Endothelial cell of umbilical vein (primary cell): ENCODE measurements around the gene ARHGAP10. TPM values are rescaled to one million over a fixed set of nuclear protein-coding genes. Genes with fewer than 3 reads are reported as not detected.

Experiments used
- BruUV-seq: library from RNA; stranded (reverse); fragments of 400-500 nt; replicated peaks from 2 replicates; lab custom pipeline; 2021; lab: Mats Ljungman, UMichigan
- CTCF ChIA-PET: fragments of 300-600, 350-600 bp; sonication (Branson Sonifier 250); formaldehyde crosslinking; loops from one replicate; lab custom pipeline; 2021; ENCODE audit warnings: antibody characterized with exemption, inconsistent platforms; lab: Charles Lee
- POLR2A ChIA-PET: fragments of 300-600, 350-600 bp; sonication (Branson Sonifier 250); formaldehyde crosslinking; loops from one replicate; lab custom pipeline; 2021; ENCODE audit warnings: antibody characterized with exemption, inconsistent platforms; lab: Charles Lee
- DNase-seq: peaks from one replicate; pipeline ENCODE4 v3.0.0-alpha.2; 2011; ENCODE audit warnings: low read depth, low spot score
- FAIRE-seq: peaks from 2 replicates; lab custom pipeline; 2011; peaks lifted over from hg19 to GRCh38; lab: Jason Lieb, UNC
- H2AFZ ChIP-seq: 2 replicates; pipeline ENCODE4 v1.6.0; 2012; ENCODE audit warnings: low read depth, low read length, control low read depth, inconsistent platforms
- H3K27ac ChIP-seq: 2 replicates; pipeline ENCODE4 v1.5.1; 2011; ENCODE audit warnings: low read depth, mild to moderate bottlenecking, control low read depth, low read length, moderate library complexity; ENCODE audit not compliant: insufficient read depth
- H3K27me3 ChIP-seq, 2 experiments: 2 replicates each; pipeline versions ENCODE4 v1.6.0 to v1.6.1; 2011; ENCODE audit warnings: low read length in 2 of 2, mixed read lengths in 1 of 2; ENCODE audit not compliant: control insufficient read depth in 2 of 2, insufficient read depth in 2 of 2
- H3K36me3 ChIP-seq, 2 experiments: 2 replicates in 1 of 2; 3 replicates in 1 of 2; pipeline ENCODE4 v1.5.1; 2011; ENCODE audit warnings: low read length in 2 of 2, mild to moderate bottlenecking in 1 of 2, moderate library complexity in 1 of 2; ENCODE audit not compliant: control insufficient read depth in 2 of 2, insufficient read depth in 2 of 2; ENCODE audit errors: extremely low read depth in 1 of 2
- H3K4me1 ChIP-seq: 3 replicates; pipeline ENCODE4 v1.5.1; 2011; ENCODE audit warnings: mild to moderate bottlenecking, low read length; ENCODE audit not compliant: control insufficient read depth, insufficient read depth; ENCODE audit errors: extremely low read depth
- H3K4me2 ChIP-seq: 2 replicates; pipeline ENCODE4 v1.6.1; 2011; ENCODE audit warnings: low read length, control low read depth, mixed read lengths; ENCODE audit not compliant: insufficient read depth
- H3K4me3 ChIP-seq, 3 experiments: fragments of 200-600 bp in 1 of 3; sonication (generic), shearing (Covaris generic) in 1 of 3; replicated peaks in 1 of 3; 2 replicates each; pipeline ENCODE4 v1.5.1; 2011 to 2016; ENCODE audit warnings: control low read depth in 3 of 3, low read length in 3 of 3, mild to moderate bottlenecking in 2 of 3, inconsistent platforms in 1 of 3, low read depth in 1 of 3, moderate library complexity in 1 of 3; ENCODE audit not compliant: insufficient read depth in 1 of 3
- H3K79me2 ChIP-seq: 2 replicates; pipeline ENCODE4 v1.6.0; 2012; ENCODE audit warnings: low read length, inconsistent platforms; ENCODE audit not compliant: control insufficient read depth, insufficient read depth
- H3K9ac ChIP-seq: replicated peaks from 2 replicates; pipeline ENCODE3; 2011; ENCODE audit warnings: low read length, control low read depth; ENCODE audit not compliant: insufficient read depth; ENCODE audit errors: extremely low read depth
- H3K9me1 ChIP-seq: replicated peaks from 3 replicates; pipeline ENCODE4 v1.6.0; 2011; ENCODE audit warnings: mild to moderate bottlenecking, low read length; ENCODE audit not compliant: control insufficient read depth, insufficient read depth; ENCODE audit errors: extremely low read depth
- H3K9me3 ChIP-seq: replicated peaks from 2 replicates; pipeline ENCODE4 v1.5.1; 2012; ENCODE audit warnings: low read length, inconsistent platforms; ENCODE audit not compliant: control insufficient read depth, insufficient read depth
- H4K20me1 ChIP-seq: replicated peaks from 2 replicates; pipeline ENCODE3; 2011; ENCODE audit warnings: mild to moderate bottlenecking, low read length; ENCODE audit not compliant: control insufficient read depth, insufficient read depth; ENCODE audit errors: extremely low read depth
- EZH2 ChIP-seq: IDR thresholded peaks from 2 replicates; pipeline ENCODE4 v1.6.1; 2012; ENCODE audit warnings: borderline replicate concordance, low read depth, mild to moderate bottlenecking, moderate library complexity, low read length, inconsistent platforms; ENCODE audit not compliant: severe bottlenecking
- FOS ChIP-seq: IDR thresholded peaks from 2 replicates; pipeline ENCODE4 v1.6.1; 2011; ENCODE audit warnings: mild to moderate bottlenecking, low read length, moderate library complexity, borderline replicate concordance; ENCODE audit not compliant: insufficient read depth
- GATA2 ChIP-seq: IDR thresholded peaks from 2 replicates; pipeline ENCODE4 v1.7.0; 2011; ENCODE audit warnings: low read depth, mild to moderate bottlenecking, moderate library complexity, mixed read lengths, low read length; ENCODE audit not compliant: insufficient read length, insufficient read depth
- JUN ChIP-seq: IDR thresholded peaks from 2 replicates; pipeline ENCODE4 v1.6.1; 2011; ENCODE audit warnings: borderline replicate concordance, low read depth; ENCODE audit not compliant: insufficient read length, insufficient read depth
- MYC ChIP-seq: IDR thresholded peaks from one replicate; pipeline ENCODE4 v1.6.1; 2011; ENCODE audit warnings: mild to moderate bottlenecking, low read depth, low read length
- POLR2A ChIP-seq: IDR thresholded peaks from 2 replicates; pipeline ENCODE4 v1.6.1; 2012; ENCODE audit warnings: low read depth, mild to moderate bottlenecking, control low read depth, low read length
- POLR2AphosphoS5 ChIP-seq: IDR thresholded peaks from 2 replicates; pipeline ENCODE4 v1.6.1; 2012; ENCODE audit warnings: low read depth, mild to moderate bottlenecking, control low read depth, low read length, moderate library complexity; ENCODE audit not compliant: insufficient read depth
- dilution Hi-C: fragments of 300-500 bp; cut with MboI; formaldehyde crosslinking; loops from one replicate; pipeline ENCODE4 v1.15.0; 2019; ENCODE audit warnings: low sequenced_read_pairs; ENCODE audit not compliant: extremely low pct_ligation_motif_present
- intact Hi-C: fragments of 100-400 bp; cut with micrococcal nuclease; formaldehyde crosslinking; loops from one replicate; pipeline ENCODE4 v1.10.0; 2022
- polyA plus RNA-seq, 4 experiments: library from polyadenylated mRNA; depleted of rRNA in 3 of 4; stranded (reverse) in 3 of 4; unstranded in 1 of 4; fragments of >200 nt; gene quantifications; 2 replicates each; pipeline versions ENCODE4 v1.2.1 to v1.2.3, GENCODE V29; 2011 to 2012; ENCODE audit warnings: missing spikeins in 1 of 4
- total RNA-seq: library from RNA; stranded (reverse); gene quantifications from 2 replicates; pipeline ENCODE4 v1.2.3, GENCODE V29; 2021
- TF ChIP-seq, protein P1 (sequence below): IDR thresholded peaks from 2 replicates; pipeline ENCODE4 v1.6.1; 2011; ENCODE audit not compliant: insufficient read depth, insufficient read length
- TF ChIP-seq, protein P2 (sequence below), 2 donors: IDR thresholded peaks; 1 replicate in 1 of 2; 2 replicates in 1 of 2; pipeline ENCODE4 v1.5.1; 2011; ENCODE audit warnings: low read length in 2 of 2, mild to moderate bottlenecking in 2 of 2, moderate library complexity in 2 of 2, control low read depth in 1 of 2, inconsistent platforms in 1 of 2, low read depth in 1 of 2; ENCODE audit not compliant: insufficient read depth in 1 of 2; ENCODE audit errors: extremely low read depth in 1 of 2

The ARHGAP10 gene
- total and polyA plus RNA-seq, 2 donors (not counting 3 experiments of a cell fraction or from before 2014, with no cell fraction given), result 20.4 to 36.7 TPM

DNA sequence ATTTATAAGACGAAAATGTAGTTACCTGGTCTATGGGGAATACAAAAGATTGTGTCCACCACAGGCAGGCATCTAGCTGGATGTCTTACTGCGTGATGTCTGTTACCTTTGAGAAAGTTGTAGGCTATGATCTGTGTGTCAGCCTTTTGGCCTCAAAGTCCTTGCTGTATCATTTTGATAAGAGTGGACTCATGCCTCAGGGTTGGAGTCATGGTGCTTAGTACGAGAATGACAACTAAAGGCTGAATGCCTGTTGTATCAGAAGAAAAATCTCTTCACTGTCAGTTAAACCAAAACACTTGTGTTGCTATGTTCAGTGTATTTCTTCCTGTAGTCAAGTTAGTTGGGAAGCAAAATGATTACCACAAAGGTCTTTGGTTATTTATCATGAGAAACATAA is 226.2 kb downstream of the ARHGAP10 start:
- H3K79me2 ChIP-seq, result no peaks in the 10 kb centered on the region
- TF ChIP-seq POLR2A (no peak), MYC (no peak), EZH2 (no peak), FOS (no peak)
- TF ChIP-seq, protein P1, sequence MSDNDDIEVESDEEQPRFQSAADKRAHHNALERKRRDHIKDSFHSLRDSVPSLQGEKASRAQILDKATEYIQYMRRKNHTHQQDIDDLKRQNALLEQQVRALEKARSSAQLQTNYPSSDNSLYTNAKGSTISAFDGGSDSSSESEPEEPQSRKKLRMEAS, result no peak
- ChIA-PET POLR2A (no interaction called here), CTCF (interaction anchor here (0.6 to 1.0 kb wide), 2 partner anchors 33 to 96 kb away, joined by 3 read pairs; no protein-coding TSS in a partner anchor)
- H3K4me3 ChIP-seq, result no peak overlapping the region
- no peak for FAIRE-seq
- H3K9me3 ChIP-seq, result no peaks in the 10 kb centered on the region
- no peak overlapping the region for H3K27ac ChIP-seq
- no TSS peak for BruUV-seq
- no peak overlapping the region for H3K9ac ChIP-seq
- no peaks in the 10 kb centered on the region for H3K27me3 ChIP-seq
- H3K36me3 ChIP-seq, result no peaks in the 10 kb centered on the region
- H2AFZ ChIP-seq, result no peak overlapping the region
- no peaks in the 10 kb centered on the region for H4K20me1 ChIP-seq
- H3K4me2 ChIP-seq, result no peak overlapping the region
- DNase-seq, result peak; percentile 20
- intact Hi-C loops (no loop called here), dilution Hi-C loops (no loop called here)
- H3K9me1 ChIP-seq, result no peaks in the 10 kb centered on the region
- no peaks in the 10 kb centered on the region for H3K4me1 ChIP-seq

DNA sequence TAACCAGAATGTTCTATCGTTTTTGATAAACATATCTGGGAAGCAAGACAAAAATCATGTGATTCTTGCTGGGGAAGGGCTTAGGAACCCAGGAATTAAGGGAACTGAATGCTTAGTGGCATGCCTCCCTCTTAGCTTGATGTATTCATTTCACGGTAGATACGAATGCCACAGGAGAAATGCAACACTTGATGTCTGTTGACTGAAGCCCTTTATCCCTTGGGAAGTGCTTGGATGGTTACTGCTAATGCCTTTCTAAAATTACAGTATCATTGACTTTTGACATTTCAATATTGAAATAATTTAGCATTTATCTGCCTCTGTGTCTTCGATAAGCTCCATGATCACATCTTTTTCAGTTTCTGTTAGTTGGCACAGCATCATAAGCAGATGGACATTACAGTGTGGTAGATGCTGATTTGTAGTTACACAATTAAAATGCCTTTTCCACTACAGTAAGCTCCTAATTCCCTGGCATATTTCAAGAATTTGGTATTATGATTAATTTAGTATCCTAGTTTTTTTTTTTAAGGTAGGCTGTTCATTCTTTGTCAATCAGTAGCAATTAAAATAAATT is 226.7 kb downstream of the ARHGAP10 start:
- H3K27me3 ChIP-seq, result no peaks in the 10 kb centered on the region
- BruUV-seq, result no TSS peak
- POLR2A ChIA-PET, result no interaction called here
- no peak for FAIRE-seq
- intact Hi-C loops, result no loop called here
- CTCF ChIA-PET, result interaction anchor here (0.5 to 1.0 kb wide), 3 partner anchors 11 to 96 kb away, joined by 3 to 4 read pairs (median 3); no protein-coding TSS in a partner anchor
- no peaks in the 10 kb centered on the region for H3K4me1 ChIP-seq
- dilution Hi-C loops, result no loop called here
- H3K79me2 ChIP-seq, result no peaks in the 10 kb centered on the region
- no peaks in the 10 kb centered on the region for H4K20me1 ChIP-seq
- no peak overlapping the region for H3K27ac ChIP-seq
- H3K9ac ChIP-seq, result no peak overlapping the region
- no peak overlapping the region for H3K4me3 ChIP-seq
- TF ChIP-seq POLR2A, result no peak
- no peak for TF ChIP-seq FOS
- no peak for TF ChIP-seq POLR2AphosphoS5
- no peak for TF ChIP-seq EZH2
- no peak for TF ChIP-seq MYC
- no peak for TF ChIP-seq GATA2
- TF ChIP-seq, protein P2, sequence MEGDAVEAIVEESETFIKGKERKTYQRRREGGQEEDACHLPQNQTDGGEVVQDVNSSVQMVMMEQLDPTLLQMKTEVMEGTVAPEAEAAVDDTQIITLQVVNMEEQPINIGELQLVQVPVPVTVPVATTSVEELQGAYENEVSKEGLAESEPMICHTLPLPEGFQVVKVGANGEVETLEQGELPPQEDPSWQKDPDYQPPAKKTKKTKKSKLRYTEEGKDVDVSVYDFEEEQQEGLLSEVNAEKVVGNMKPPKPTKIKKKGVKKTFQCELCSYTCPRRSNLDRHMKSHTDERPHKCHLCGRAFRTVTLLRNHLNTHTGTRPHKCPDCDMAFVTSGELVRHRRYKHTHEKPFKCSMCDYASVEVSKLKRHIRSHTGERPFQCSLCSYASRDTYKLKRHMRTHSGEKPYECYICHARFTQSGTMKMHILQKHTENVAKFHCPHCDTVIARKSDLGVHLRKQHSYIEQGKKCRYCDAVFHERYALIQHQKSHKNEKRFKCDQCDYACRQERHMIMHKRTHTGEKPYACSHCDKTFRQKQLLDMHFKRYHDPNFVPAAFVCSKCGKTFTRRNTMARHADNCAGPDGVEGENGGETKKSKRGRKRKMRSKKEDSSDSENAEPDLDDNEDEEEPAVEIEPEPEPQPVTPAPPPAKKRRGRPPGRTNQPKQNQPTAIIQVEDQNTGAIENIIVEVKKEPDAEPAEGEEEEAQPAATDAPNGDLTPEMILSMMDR (IDR thresholded peaks at IDR 0.05; ENCODE audit: extremely low read depth in 1 of 2, insufficient read depth in 1 of 2, low read depth in 1 of 2, low read length in 2 of 2), result no peak
- TF ChIP-seq JUN, result no peak
- TF ChIP-seq, protein P1, result no peak
- H3K9me1 ChIP-seq, result no peaks in the 10 kb centered on the region
- H3K4me2 ChIP-seq, result no peak overlapping the region
- no peaks in the 10 kb centered on the region for H3K9me3 ChIP-seq
- no peak for DNase-seq
- H3K36me3 ChIP-seq, result no peaks in the 10 kb centered on the region
- H2AFZ ChIP-seq, result no peak overlapping the region
